H9 (cell line): ENCODE data around the gene CHST14. TPM values are rescaled to one million over a fixed set of nuclear protein-coding genes. Genes with fewer than 3 reads are reported as not detected.
A peak's percentile ranks its signal among the peaks of the same experiment; 100 is the strongest.
"Not testable (repeated sequence)": the region's sequence is repeated elsewhere in the genome, so short reads cannot be mapped to it uniquely, and the experiment has no call there.

ENCODE experiments used
- DNase-seq: peaks from one replicate; pipeline ENCODE4 v3.0.0-alpha.2; 2017
- H2AFZ ChIP-seq: one replicate; pipeline ENCODE4 v1.6.1; 2013; ENCODE audit warnings: mild to moderate bottlenecking, low read length, control low read depth, moderate library complexity
- H2AK5ac ChIP-seq: 2 replicates; pipeline ENCODE4 v1.6.1; 2013; ENCODE audit warnings: low read length, control low read depth, mixed read lengths; ENCODE audit not compliant: insufficient read length
- H2BK120ac ChIP-seq: one replicate; pipeline ENCODE4 v1.6.1; 2013; ENCODE audit warnings: low read depth, mild to moderate bottlenecking, low read length, control low read depth, inconsistent platforms; ENCODE audit not compliant: poor library complexity, severe bottlenecking
- H2BK12ac ChIP-seq: 2 replicates; pipeline ENCODE4 v1.6.1; 2013; ENCODE audit warnings: low read length, control low read depth, mixed read lengths, low read depth; ENCODE audit not compliant: insufficient read length
- H2BK15ac ChIP-seq: 2 replicates; pipeline ENCODE4 v1.6.1; 2013; ENCODE audit warnings: low read depth, low read length, control low read depth
- H2BK20ac ChIP-seq: one replicate; pipeline ENCODE4 v1.6.1; 2013; ENCODE audit warnings: low read depth, mild to moderate bottlenecking, low read length, control low read depth, inconsistent platforms; ENCODE audit not compliant: poor library complexity, severe bottlenecking
- H2BK5ac ChIP-seq: 2 replicates; pipeline ENCODE4 v1.6.1; 2013; ENCODE audit warnings: low read length, control low read depth, mixed read lengths; ENCODE audit not compliant: insufficient read length
- H3K14ac ChIP-seq: 2 replicates; pipeline ENCODE4 v1.6.1; 2013; ENCODE audit warnings: low read length, control low read depth; ENCODE audit not compliant: insufficient read depth
- H3K18ac ChIP-seq: 2 replicates; pipeline ENCODE4 v1.6.1; 2013; ENCODE audit warnings: low read depth, mild to moderate bottlenecking, mixed read lengths, low read length, control low read depth; ENCODE audit not compliant: insufficient read length
- H3K23ac ChIP-seq: 2 replicates; pipeline ENCODE4 v1.6.1; 2013; ENCODE audit warnings: low read length, control low read depth, mixed read lengths, low read depth; ENCODE audit not compliant: insufficient read length
- H3K23me2 ChIP-seq: 2 replicates; pipeline ENCODE4 v1.6.1; 2013; ENCODE audit warnings: low read depth, mild to moderate bottlenecking, mixed read lengths, low read length, control low read depth; ENCODE audit not compliant: insufficient read length, poor library complexity, severe bottlenecking
- H3K27ac ChIP-seq: 2 replicates; pipeline ENCODE4 v1.5.1; 2013; ENCODE audit warnings: low read length, control low read depth, mixed read lengths, low read depth; ENCODE audit not compliant: insufficient read length
- H3K27me3 ChIP-seq: 2 replicates; pipeline ENCODE4 v1.6.1; 2013; ENCODE audit warnings: low read length, control low read depth, inconsistent platforms; ENCODE audit not compliant: insufficient read depth
- H3K4ac ChIP-seq: 2 replicates; pipeline ENCODE4 v1.6.1; 2013; ENCODE audit warnings: low read depth, mild to moderate bottlenecking, control low read depth, inconsistent platforms, low read length, moderate library complexity
- H3K4me1 ChIP-seq: 2 replicates; pipeline ENCODE4 v1.6.1; 2013; ENCODE audit warnings: low read length, control low read depth, inconsistent platforms; ENCODE audit not compliant: insufficient read depth
- H3K4me2 ChIP-seq: 2 replicates; pipeline ENCODE4 v1.6.1; 2013; ENCODE audit warnings: low read length, control low read depth, mixed read lengths; ENCODE audit not compliant: insufficient read length, insufficient read depth
- H3K56ac ChIP-seq: 2 replicates; pipeline ENCODE4 v1.6.1; 2013; ENCODE audit warnings: low read depth, mild to moderate bottlenecking, mixed read lengths, low read length, control low read depth; ENCODE audit not compliant: insufficient read length
- H3K79me1 ChIP-seq: 2 replicates; pipeline ENCODE4 v1.6.1; 2013; ENCODE audit warnings: low read depth, mild to moderate bottlenecking, moderate library complexity, low read length, control low read depth, inconsistent platforms; ENCODE audit not compliant: insufficient read depth, poor library complexity, severe bottlenecking
- H3K79me2 ChIP-seq: 2 replicates; pipeline ENCODE4 v1.6.1; 2013; ENCODE audit warnings: low read length, control low read depth, inconsistent platforms; ENCODE audit not compliant: insufficient read depth
- H3K9ac ChIP-seq: 2 replicates; pipeline ENCODE4 v1.6.1; 2013; ENCODE audit warnings: low read length, control low read depth, mixed read lengths; ENCODE audit not compliant: insufficient read length; ENCODE audit errors: extremely low read depth
- H3K9me3 ChIP-seq: one replicate; pipeline ENCODE4 v1.6.1; 2013; ENCODE audit warnings: low read depth, low read length, inconsistent platforms; ENCODE audit not compliant: control insufficient read depth
- H3T11ph ChIP-seq: one replicate; pipeline ENCODE4 v1.6.1; 2013; ENCODE audit warnings: mild to moderate bottlenecking, low read length, control low read depth, inconsistent platforms
- H4K20me1 ChIP-seq: one replicate; pipeline ENCODE4 v1.6.1; 2013; ENCODE audit not compliant: control insufficient read depth, insufficient read length, insufficient read depth
- H4K5ac ChIP-seq: 2 replicates; pipeline ENCODE4 v1.6.1; 2013; ENCODE audit warnings: low read depth, mild to moderate bottlenecking, mixed read lengths, low read length, control low read depth; ENCODE audit not compliant: insufficient read length
- H4K8ac ChIP-seq: replicated peaks from 2 replicates; pipeline ENCODE4 v1.6.1; 2013; ENCODE audit warnings: low read length, control low read depth, mixed read lengths, low read depth; ENCODE audit not compliant: insufficient read length
- H4K91ac ChIP-seq: 2 replicates; pipeline ENCODE4 v1.6.1; 2013; ENCODE audit warnings: low read depth, mild to moderate bottlenecking, moderate library complexity, mixed read lengths, low read length, control low read depth; ENCODE audit not compliant: insufficient read length
- H3K27ac Mint-ChIP-seq, 3 experiments: 2 replicates in 2 of 3; 3 replicates in 1 of 3; pipeline ENCODE4 v1.8.0; 2020 to 2021; ENCODE audit warnings: mixed read lengths in 3 of 3, mild to moderate bottlenecking in 1 of 3, moderate library complexity in 1 of 3
- H3K27me3 Mint-ChIP-seq: 2 replicates; pipeline ENCODE4 v1.8.0; 2021; ENCODE audit warnings: low read depth, mild to moderate bottlenecking, moderate library complexity, mixed read lengths
- H3K36me3 Mint-ChIP-seq, 3 experiments: 2 replicates in 2 of 3; 3 replicates in 1 of 3; pipeline ENCODE4 v1.8.0; 2020 to 2021; ENCODE audit warnings: low read depth in 3 of 3, mixed read lengths in 3 of 3; ENCODE audit not compliant: insufficient read depth in 1 of 3
- H3K4me1 Mint-ChIP-seq, 2 experiments: 2 replicates each; pipeline ENCODE4 v1.8.0; 2020; ENCODE audit warnings: mixed read lengths in 2 of 2
- H3K4me3 Mint-ChIP-seq, 2 experiments: 2 replicates in 1 of 2; 3 replicates in 1 of 2; pipeline ENCODE4 v1.8.0; 2020 to 2021; ENCODE audit warnings: mild to moderate bottlenecking in 2 of 2, mixed read lengths in 2 of 2, moderate library complexity in 1 of 2
- H3K9me3 Mint-ChIP-seq, 2 experiments: 2 replicates in 1 of 2; 3 replicates in 1 of 2; pipeline ENCODE4 v1.8.0; 2020; ENCODE audit warnings: mild to moderate bottlenecking in 2 of 2, mixed read lengths in 2 of 2, moderate library complexity in 1 of 2
- CTCF ChIP-seq: fragments of 200-600 bp; sonication (generic); conservative IDR thresholded peaks from 3 replicates; pipeline ENCODE4 v1.8.0; 2021; ENCODE audit warnings: antibody characterized with exemption, mild to moderate bottlenecking
- WGBS: extraction: QIAGEN DNeasy Blood & Tissue Kit; methylation state at CpG from one replicate; pipeline ENCODE4 v1.1.7; 2013; ENCODE audit warnings: missing lambda C conversion rate, low lambda C conversion rate, mixed read lengths; ENCODE audit not compliant: insufficient read length; ENCODE audit errors: extremely low coverage; 5-methylcytosine and 5-hydroxymethylcytosine counted together
- total RNA-seq: library from RNA; stranded (reverse); gene quantifications from 2 replicates; pipeline ENCODE4 v1.2.1, GENCODE V29; 2021

The CHST14 gene
- total RNA-seq, 1 experiment from 2014 or later, result 25.7 TPM

- H2BK15ac ChIP-seq, result no peak overlapping the region
- Mint-ChIP-seq H3K36me3 (peaks cover 0 to 10% (median 7%) of the 10 kb centered on the region in 3 experiments; a peak in 5 of 7 replicates), H3K9me3 (no peaks in the 10 kb centered on the region), H3K27ac (peak overlapping the region; percentile 46 to 94 (median 56)), H3K4me3 (peak overlapping the region; percentile 24 to 57; a peak in 2 of 5 replicates), H3K4me1 (peaks cover 72% of the 10 kb centered on the region in 2 experiments), H3K27me3 (no peaks in the 10 kb centered on the region)
- no peak overlapping the region for H3K9ac ChIP-seq
- H2BK12ac ChIP-seq, result no peak overlapping the region
- peaks cover 8% of the 10 kb centered on the region for H3K79me1 ChIP-seq
- H2BK20ac ChIP-seq, result no peak overlapping the region
- H3K9me3 ChIP-seq, result no peaks in the 10 kb centered on the region
- H3K23ac ChIP-seq, result no peak overlapping the region
- no peak overlapping the region for H3K18ac ChIP-seq
- H3K4me1 ChIP-seq, result peaks cover 14% of the 10 kb centered on the region; the same call in 1 of the 2 replicates
- H3K56ac ChIP-seq, result no peak overlapping the region
- H3K23me2 ChIP-seq, result no peaks in the 10 kb centered on the region
- H2BK5ac ChIP-seq, result no peak overlapping the region
- no peak overlapping the region for H4K91ac ChIP-seq
- H4K8ac ChIP-seq, result no peak overlapping the region
- H3K27ac ChIP-seq, result no peak overlapping the region
- no CpG with 5 or more reads among the region's 11 CpGs for WGBS
- H3K14ac ChIP-seq, result no peak overlapping the region
- no peak overlapping the region for H3K4ac ChIP-seq
- H4K5ac ChIP-seq, result no peak overlapping the region
- no peak overlapping the region for H3T11ph ChIP-seq
- H3K79me2 ChIP-seq, result peaks cover 62% of the 10 kb centered on the region; the same call in 1 of the 2 replicates
- TF ChIP-seq CTCF, result no peak
- H3K4me2 ChIP-seq, result no peak overlapping the region
- H3K27me3 ChIP-seq, result no peaks in the 10 kb centered on the region
- DNase-seq, result no peak
- H2BK120ac ChIP-seq, result no peak overlapping the region
- H2AK5ac ChIP-seq, result no peak overlapping the region
- no peak overlapping the region for H2AFZ ChIP-seq
- H4K20me1 ChIP-seq, result no peaks in the 10 kb centered on the region
These were observed 18.3 kb upstream of the CHST14 start for GRCh38 chr15:40452296-40453090.

- not testable (repeated sequence) for H2AK5ac ChIP-seq, H3K9me3 Mint-ChIP-seq, H3K4ac ChIP-seq, H3K23ac ChIP-seq, H2BK12ac ChIP-seq, DNase-seq, H2BK120ac ChIP-seq, H3K27ac ChIP-seq, H3K23me2 ChIP-seq, H3T11ph ChIP-seq, H3K14ac ChIP-seq, H3K18ac ChIP-seq, H3K9ac ChIP-seq, H3K4me3 Mint-ChIP-seq, H4K8ac ChIP-seq, H4K5ac ChIP-seq, H2BK5ac ChIP-seq, H3K9me3 ChIP-seq, H3K4me2 ChIP-seq, H3K56ac ChIP-seq, H2BK15ac ChIP-seq, H3K27me3 Mint-ChIP-seq, H4K20me1 ChIP-seq, H3K27me3 ChIP-seq, H2AFZ ChIP-seq, H4K91ac ChIP-seq, H2BK20ac ChIP-seq
- Histone ChIP-seq H3K79me1 (peaks cover 16% of the 10 kb centered on the region), H3K4me1 (peaks cover 14% of the 10 kb centered on the region; the same call in 1 of the 2 replicates), H3K79me2 (peaks cover 57% of the 10 kb centered on the region; the same call in 1 of the 2 replicates)
- peak overlapping the region; percentile 58 to 89 (median 87); a peak in 4 of 7 replicates for H3K27ac Mint-ChIP-seq
- no CpG with 5 or more reads among the region's 3 CpGs for WGBS
- peaks cover 72% of the 10 kb centered on the region in 2 experiments for H3K4me1 Mint-ChIP-seq
- peaks cover 0 to 16% (median 4%) of the 10 kb centered on the region in 3 experiments; a peak in 5 of 7 replicates for H3K36me3 Mint-ChIP-seq
These were observed 16.8 kb upstream of the CHST14 start for GRCh38 chr15:40453941-40454340.
